IMR-90 (cell line): ENCODE measurements around the gene PTPRU. TPM values are rescaled to one million over a fixed set of nuclear protein-coding genes. Genes with fewer than 3 reads are reported as not detected.

Source experiments
- ATAC-seq: fragments of 200-7000 bp; cut with Tn5 transposase; 2 replicates; pipeline ENCODE4 v1.9.1; 2020; ENCODE audit warnings: low read depth, mild to moderate bottlenecking, moderate library complexity
- BruUV-seq: library from RNA; stranded (reverse); fragments of 400-500 nt; replicated peaks from 2 replicates; lab custom pipeline; 2021; lab: Mats Ljungman, UMichigan
- CTCF ChIA-PET: fragments of 300-600 bp; formaldehyde crosslinking; extraction: SDS; loops from one replicate; lab custom pipeline; 2021; ENCODE audit warnings: antibody characterized with exemption; lab: Yijun Ruan, JAX
- POLR2A ChIA-PET: fragments of 300-600 bp; sonication (Branson Sonifier 250); formaldehyde crosslinking; loops from one replicate; lab custom pipeline; 2022; ENCODE audit warnings: antibody characterized with exemption; ENCODE audit not compliant: unreplicated experiment; lab: Charles Lee
- DNase-seq: peaks from one replicate; pipeline ENCODE4 v3.0.0; 2013
- H2AFZ ChIP-seq: replicated peaks from 2 replicates; pipeline ENCODE3; 2013; ENCODE audit warnings: low read length, mild to moderate bottlenecking; ENCODE audit not compliant: poor library complexity
- H2AK5ac ChIP-seq: 2 replicates; pipeline ENCODE4 v1.6.1; 2013; ENCODE audit warnings: low read depth, low read length, inconsistent platforms
- H2AK9ac ChIP-seq: replicated peaks from 2 replicates; pipeline ENCODE3; 2013; ENCODE audit warnings: mild to moderate bottlenecking, low read depth, low read length, moderate library complexity; ENCODE audit not compliant: poor library complexity
- H2BK120ac ChIP-seq: 2 replicates; pipeline ENCODE4 v1.6.1; 2013; ENCODE audit warnings: low read depth, low read length, inconsistent platforms
- H2BK15ac ChIP-seq: 3 replicates; pipeline ENCODE4 v1.6.1; 2013; ENCODE audit warnings: low read depth, low read length, inconsistent platforms
- H2BK20ac ChIP-seq: 2 replicates; pipeline ENCODE4 v1.6.1; 2013; ENCODE audit warnings: low read depth, mild to moderate bottlenecking, inconsistent platforms, low read length, moderate library complexity
- H2BK5ac ChIP-seq: 2 replicates; pipeline ENCODE4 v1.6.1; 2013; ENCODE audit warnings: mild to moderate bottlenecking, low read depth, low read length, inconsistent platforms; ENCODE audit not compliant: poor library complexity, severe bottlenecking
- H3K14ac ChIP-seq: replicated peaks from 2 replicates; pipeline ENCODE4 v1.6.1; 2013; ENCODE audit warnings: low read depth, low read length, inconsistent platforms
- H3K18ac ChIP-seq: 2 replicates; pipeline ENCODE4 v1.6.1; 2013; ENCODE audit warnings: low read depth, low read length, control low read depth
- H3K23ac ChIP-seq: 2 replicates; pipeline ENCODE4 v1.6.1; 2013; ENCODE audit warnings: low read depth, low read length, inconsistent platforms
- H3K27ac ChIP-seq: 2 replicates; pipeline ENCODE4 v1.5.1; 2013; ENCODE audit warnings: mild to moderate bottlenecking, control low read depth, low read length; ENCODE audit not compliant: insufficient read depth
- H3K27me3 ChIP-seq: 2 replicates; pipeline ENCODE4 v1.6.1; 2013; ENCODE audit warnings: low read length; ENCODE audit not compliant: control insufficient read depth, insufficient read depth
- H3K36me3 ChIP-seq: 2 replicates; pipeline ENCODE4 v1.6.1; 2013; ENCODE audit warnings: low read length, mixed read lengths; ENCODE audit not compliant: control insufficient read depth, insufficient read depth
- H3K4ac ChIP-seq: 2 replicates; pipeline ENCODE4 v1.6.1; 2013; ENCODE audit warnings: low read depth, low read length, inconsistent platforms
- H3K4me1 ChIP-seq: 2 replicates; pipeline ENCODE4 v1.6.1; 2013; ENCODE audit warnings: low read length, mixed read lengths; ENCODE audit not compliant: control insufficient read depth, insufficient read depth
- H3K4me2 ChIP-seq: 2 replicates; pipeline ENCODE4 v1.6.1; 2013; ENCODE audit warnings: low read depth, mild to moderate bottlenecking, control low read depth, low read length, moderate library complexity
- H3K4me3 ChIP-seq: 2 replicates; pipeline ENCODE4 v1.5.1; 2013; ENCODE audit warnings: low read depth, mild to moderate bottlenecking, control low read depth, low read length, moderate library complexity; ENCODE audit not compliant: insufficient read depth
- H3K56ac ChIP-seq: 2 replicates; pipeline ENCODE4 v1.6.1; 2013; ENCODE audit warnings: low read length, inconsistent platforms; ENCODE audit not compliant: insufficient read depth; ENCODE audit errors: extremely low read depth
- H3K79me1 ChIP-seq, 2 experiments: 2 replicates each; pipeline ENCODE4 v1.6.1; 2013; ENCODE audit warnings: low read length in 2 of 2, inconsistent platforms in 1 of 2, low read depth in 1 of 2
- H3K9ac ChIP-seq: 2 replicates; pipeline ENCODE4 v1.6.1; 2013; ENCODE audit warnings: low read depth, low read length, control low read depth
- H3K9me1 ChIP-seq: 2 replicates; pipeline ENCODE4 v1.6.1; 2013; ENCODE audit warnings: low read length, inconsistent platforms; ENCODE audit not compliant: insufficient read depth
- H3K9me3 ChIP-seq: 2 replicates; pipeline ENCODE4 v1.6.1; 2013; ENCODE audit warnings: low read length; ENCODE audit not compliant: control insufficient read depth, insufficient read depth
- H4K20me1 ChIP-seq: 2 replicates; pipeline ENCODE4 v1.6.1; 2013; ENCODE audit warnings: low read length, inconsistent platforms; ENCODE audit not compliant: insufficient read depth
- H4K5ac ChIP-seq: 2 replicates; pipeline ENCODE4 v1.6.1; 2013; ENCODE audit warnings: mild to moderate bottlenecking, low read depth, low read length, control low read depth
- H4K8ac ChIP-seq, 2 experiments: 2 replicates each; pipeline ENCODE4 v1.6.1; 2013; ENCODE audit warnings: low read depth in 2 of 2, low read length in 2 of 2, control low read depth in 1 of 2, inconsistent platforms in 1 of 2
- H4K91ac ChIP-seq: 2 replicates; pipeline ENCODE4 v1.6.1; 2013; ENCODE audit warnings: low read depth, low read length, inconsistent platforms; ENCODE audit not compliant: insufficient read depth
- CEBPB ChIP-seq: IDR thresholded peaks from 2 replicates; pipeline ENCODE4 v1.6.1; 2012; ENCODE audit warnings: low read depth, low read length, improper control_type of control experiment
- CHD1 ChIP-seq: IDR thresholded peaks from 2 replicates; pipeline ENCODE4 v1.6.1; 2012; ENCODE audit warnings: low read depth, low read length, improper control_type of control experiment
- FOS ChIP-seq: fragments of 150-350 bp; IDR thresholded peaks from 2 replicates; pipeline ENCODE4 v1.6.1; 2016; ENCODE audit warnings: low read depth, low read length
- MAFK ChIP-seq: IDR thresholded peaks from 2 replicates; pipeline ENCODE4 v1.6.1; 2012; ENCODE audit warnings: low read depth, low read length, improper control_type of control experiment
- MAZ ChIP-seq: IDR thresholded peaks from 2 replicates; pipeline ENCODE4 v1.6.1; 2012; ENCODE audit warnings: low read depth, mild to moderate bottlenecking, low read length, improper control_type of control experiment, moderate library complexity, borderline replicate concordance
- MXI1 ChIP-seq: IDR thresholded peaks from 2 replicates; pipeline ENCODE4 v1.6.1; 2012; ENCODE audit warnings: low read depth, mild to moderate bottlenecking, low read length, moderate library complexity, borderline replicate concordance
- NFE2L2 ChIP-seq: fragments of 150-350 bp; IDR thresholded peaks from 2 replicates; pipeline ENCODE4 v1.6.1; 2016; ENCODE audit warnings: low read depth, mild to moderate bottlenecking, low read length
- POLR2A ChIP-seq: IDR thresholded peaks from 2 replicates; pipeline ENCODE4 v1.6.1; 2012; ENCODE audit warnings: mild to moderate bottlenecking, low read depth, low read length
- RAD21 ChIP-seq: IDR thresholded peaks from 2 replicates; pipeline ENCODE4 v1.6.1; 2012; ENCODE audit warnings: low read length, improper control_type of control experiment
- RCOR1 ChIP-seq: IDR thresholded peaks from 2 replicates; pipeline ENCODE4 v1.6.1; 2012; ENCODE audit warnings: mild to moderate bottlenecking, low read length, improper control_type of control experiment; ENCODE audit not compliant: insufficient replicate concordance
- RFX5 ChIP-seq: IDR thresholded peaks from 2 replicates; pipeline ENCODE4 v1.8.0; 2012; ENCODE audit warnings: low read depth, mild to moderate bottlenecking, low read length, moderate library complexity
- WGBS, 2 experiments: methylation state at CpG; one replicate each; pipeline versions ENCODE4 v1.1.5 to v1.1.7; 2013; ENCODE audit warnings: missing lambda C conversion rate in 2 of 2; ENCODE audit not compliant: insufficient read length in 1 of 2; ENCODE audit errors: extremely low coverage in 2 of 2; 5-methylcytosine and 5-hydroxymethylcytosine counted together
- dilution Hi-C: fragments of 300-500 bp; cut with HindIII; formaldehyde crosslinking; loops from one replicate; pipeline ENCODE4 v1.14.3; 2018; ENCODE audit warnings: low sequenced_read_pairs; ENCODE audit not compliant: unreplicated experiment
- in situ Hi-C: fragments of 300-500 bp; cut with MboI; formaldehyde crosslinking; loops from 3 replicates; pipeline ENCODE4 v1.14.3; 2019; ENCODE audit warnings: low sequenced_read_pairs, inconsistent platforms, mixed read lengths
- intact Hi-C: fragments of 100-400 bp; cut with micrococcal nuclease; formaldehyde crosslinking; loops from 2 replicates; pipeline ENCODE4 v1.10.0; 2022
- polyA plus RNA-seq, 3 experiments: library from polyadenylated mRNA; depleted of rRNA; stranded (reverse); fragments of >200 nt; gene quantifications; 2 replicates each; pipeline ENCODE4 v1.2.3, GENCODE V29; 2012; ENCODE audit warnings: low replicate concordance in 1 of 3
- total RNA-seq: library from RNA; depleted of rRNA; stranded (reverse); fragments of >200 nt; gene quantifications from 2 replicates; pipeline ENCODE4 v1.2.3, GENCODE V29; 2012
- TF ChIP-seq, protein P1 (sequence below): fragments of 150-350 bp; IDR thresholded peaks from 2 replicates; pipeline ENCODE4 v1.6.1; 2016; ENCODE audit warnings: low read depth, mild to moderate bottlenecking, low read length, moderate library complexity, borderline replicate concordance
- TF ChIP-seq, protein P2 (sequence below): conservative IDR thresholded peaks from 2 replicates; pipeline ENCODE4 v1.5.1; 2012; ENCODE audit warnings: mild to moderate bottlenecking, low read depth, low read length, improper control_type of control experiment
- TF ChIP-seq, protein P3 (sequence below): fragments of 150-350 bp; IDR thresholded peaks from 2 replicates; pipeline ENCODE4 v1.6.1; 2017; ENCODE audit warnings: mild to moderate bottlenecking, antibody characterized with exemption, low read length, low read depth

The PTPRU gene
- total and polyA plus RNA-seq, 2 of the 4 experiments (the other 2 are of a cell fraction): 7.0 to 10.7 TPM

DNA sequence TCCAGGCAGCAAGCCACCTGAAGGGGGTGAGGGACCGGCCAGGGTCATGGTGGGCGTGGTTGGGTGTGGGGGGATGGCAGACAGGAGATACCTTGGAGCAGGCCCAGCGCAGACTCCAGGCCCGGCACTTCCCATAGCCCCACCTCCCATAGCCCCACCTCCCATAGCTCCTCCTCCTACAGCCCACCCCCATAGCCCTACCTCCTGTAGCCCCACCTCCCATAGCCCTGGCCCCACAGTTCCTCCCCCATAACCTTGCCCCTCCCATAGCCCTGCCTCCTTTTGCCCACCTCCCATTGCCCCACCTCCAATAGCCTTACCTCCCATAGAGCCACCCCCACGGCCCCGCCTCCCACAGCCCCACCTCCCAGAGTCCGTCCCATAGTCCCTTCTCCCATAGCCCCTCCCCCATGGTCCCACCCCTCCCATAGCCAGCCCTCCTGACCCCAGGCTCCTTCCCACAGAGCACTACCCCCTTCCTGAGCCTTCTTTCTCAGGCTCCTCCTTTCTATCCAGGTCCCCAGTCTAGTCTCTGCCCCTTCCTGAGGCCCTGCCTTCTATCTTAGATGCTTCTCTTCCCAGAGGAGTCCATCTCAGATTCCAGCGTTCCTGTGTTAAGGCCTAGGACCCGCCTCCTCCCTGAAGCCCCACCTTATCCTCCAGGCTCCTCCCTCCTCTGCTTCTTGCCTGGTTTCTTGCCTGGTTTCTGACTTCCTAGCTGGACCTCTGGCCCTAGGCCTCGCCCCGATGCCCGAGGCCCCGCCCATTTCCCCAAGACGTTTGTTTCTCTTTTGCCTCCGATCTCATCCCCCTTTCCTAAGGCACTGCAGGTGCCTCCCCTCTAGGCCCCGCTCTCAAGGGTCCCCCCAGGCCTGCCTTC lies 46.8 kb downstream of the PTPRU start:
- H2BK120ac ChIP-seq: no peak overlapping the region; the same call in 1 of the 2 replicates
- H3K79me1 ChIP-seq: no peaks in the 10 kb centered on the region; a peak in 1 of 4 replicates
- no peak overlapping the region for H2AK9ac ChIP-seq
- H4K20me1 ChIP-seq: no peaks in the 10 kb centered on the region
- H3K4me2 ChIP-seq: no peak overlapping the region
- H3K4me3 ChIP-seq: no peak overlapping the region
- intact Hi-C loops: no loop called here
- no peak overlapping the region for H2AK5ac ChIP-seq
- no peak overlapping the region for H2BK15ac ChIP-seq
- dilution Hi-C loops: no loop called here
- H2BK5ac ChIP-seq: no peak overlapping the region
- peak overlapping the region in 1 of 2 experiments; percentile 69; a peak in 1 of 4 replicates for H4K8ac ChIP-seq
- no peaks in the 10 kb centered on the region for H3K27me3 ChIP-seq
- 0 out of 2 replicates have a peak, but pooled peaks cover 3% of the 10 kb centered on the region for H3K4me1 ChIP-seq
- H3K9me1 ChIP-seq: peaks cover 8% of the 10 kb centered on the region
- no peak overlapping the region for H3K14ac ChIP-seq
- CTCF ChIA-PET: no interaction called here
- H3K56ac ChIP-seq: no peak overlapping the region
- no peaks in the 10 kb centered on the region for H3K9me3 ChIP-seq
- peak overlapping the region; percentile 62; the same call in 1 of the 2 replicates for H3K4ac ChIP-seq
- H2AFZ ChIP-seq: peak overlapping the region; percentile 84
- no peak overlapping the region for H4K91ac ChIP-seq
- POLR2A ChIA-PET: no interaction called here
- no peak overlapping the region for H4K5ac ChIP-seq
- H3K36me3 ChIP-seq: no peaks in the 10 kb centered on the region; the same call in 1 of the 2 replicates
- WGBS, 2 experiments: 7% methylated on average over 5 of the region's 16 CpGs; no CpG with 5 or more reads in 1 of the 2 experiments
- in situ Hi-C loops: no loop called here
- H3K23ac ChIP-seq: no peak overlapping the region
- no peak overlapping the region for H3K27ac ChIP-seq
- H3K18ac ChIP-seq: no peak overlapping the region
- no peak overlapping the region for H3K9ac ChIP-seq
- BruUV-seq: no TSS peak
- DNase-seq (peak; percentile 40), ATAC-seq (peak; percentile 83)
- no peak overlapping the region for H2BK20ac ChIP-seq
- TF ChIP-seq, protein P1, sequence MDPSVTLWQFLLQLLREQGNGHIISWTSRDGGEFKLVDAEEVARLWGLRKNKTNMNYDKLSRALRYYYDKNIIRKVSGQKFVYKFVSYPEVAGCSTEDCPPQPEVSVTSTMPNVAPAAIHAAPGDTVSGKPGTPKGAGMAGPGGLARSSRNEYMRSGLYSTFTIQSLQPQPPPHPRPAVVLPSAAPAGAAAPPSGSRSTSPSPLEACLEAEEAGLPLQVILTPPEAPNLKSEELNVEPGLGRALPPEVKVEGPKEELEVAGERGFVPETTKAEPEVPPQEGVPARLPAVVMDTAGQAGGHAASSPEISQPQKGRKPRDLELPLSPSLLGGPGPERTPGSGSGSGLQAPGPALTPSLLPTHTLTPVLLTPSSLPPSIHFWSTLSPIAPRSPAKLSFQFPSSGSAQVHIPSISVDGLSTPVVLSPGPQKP: no peak
- TF ChIP-seq, protein P2, sequence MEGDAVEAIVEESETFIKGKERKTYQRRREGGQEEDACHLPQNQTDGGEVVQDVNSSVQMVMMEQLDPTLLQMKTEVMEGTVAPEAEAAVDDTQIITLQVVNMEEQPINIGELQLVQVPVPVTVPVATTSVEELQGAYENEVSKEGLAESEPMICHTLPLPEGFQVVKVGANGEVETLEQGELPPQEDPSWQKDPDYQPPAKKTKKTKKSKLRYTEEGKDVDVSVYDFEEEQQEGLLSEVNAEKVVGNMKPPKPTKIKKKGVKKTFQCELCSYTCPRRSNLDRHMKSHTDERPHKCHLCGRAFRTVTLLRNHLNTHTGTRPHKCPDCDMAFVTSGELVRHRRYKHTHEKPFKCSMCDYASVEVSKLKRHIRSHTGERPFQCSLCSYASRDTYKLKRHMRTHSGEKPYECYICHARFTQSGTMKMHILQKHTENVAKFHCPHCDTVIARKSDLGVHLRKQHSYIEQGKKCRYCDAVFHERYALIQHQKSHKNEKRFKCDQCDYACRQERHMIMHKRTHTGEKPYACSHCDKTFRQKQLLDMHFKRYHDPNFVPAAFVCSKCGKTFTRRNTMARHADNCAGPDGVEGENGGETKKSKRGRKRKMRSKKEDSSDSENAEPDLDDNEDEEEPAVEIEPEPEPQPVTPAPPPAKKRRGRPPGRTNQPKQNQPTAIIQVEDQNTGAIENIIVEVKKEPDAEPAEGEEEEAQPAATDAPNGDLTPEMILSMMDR: no peak
- no peak for TF ChIP-seq FOS
- no peak for TF ChIP-seq NFE2L2
- no peak for TF ChIP-seq POLR2A
- TF ChIP-seq RCOR1: no peak
- no peak for TF ChIP-seq CHD1
- no peak for TF ChIP-seq MAZ
- TF ChIP-seq RAD21: no peak
- no peak for TF ChIP-seq MXI1
- TF ChIP-seq RFX5: no peak
- TF ChIP-seq MAFK: no peak
- TF ChIP-seq, protein P3, sequence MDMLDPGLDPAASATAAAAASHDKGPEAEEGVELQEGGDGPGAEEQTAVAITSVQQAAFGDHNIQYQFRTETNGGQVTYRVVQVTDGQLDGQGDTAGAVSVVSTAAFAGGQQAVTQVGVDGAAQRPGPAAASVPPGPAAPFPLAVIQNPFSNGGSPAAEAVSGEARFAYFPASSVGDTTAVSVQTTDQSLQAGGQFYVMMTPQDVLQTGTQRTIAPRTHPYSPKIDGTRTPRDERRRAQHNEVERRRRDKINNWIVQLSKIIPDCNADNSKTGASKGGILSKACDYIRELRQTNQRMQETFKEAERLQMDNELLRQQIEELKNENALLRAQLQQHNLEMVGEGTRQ: no peak
- no peak for TF ChIP-seq CEBPB
